ENCODE data around the gene PRRT1B.
"Not testable (repeated sequence)": the region's sequence is repeated elsewhere in the genome, so short reads cannot be mapped to it uniquely, and the experiment has no call there.

Gene PRRT1B

DNA sequence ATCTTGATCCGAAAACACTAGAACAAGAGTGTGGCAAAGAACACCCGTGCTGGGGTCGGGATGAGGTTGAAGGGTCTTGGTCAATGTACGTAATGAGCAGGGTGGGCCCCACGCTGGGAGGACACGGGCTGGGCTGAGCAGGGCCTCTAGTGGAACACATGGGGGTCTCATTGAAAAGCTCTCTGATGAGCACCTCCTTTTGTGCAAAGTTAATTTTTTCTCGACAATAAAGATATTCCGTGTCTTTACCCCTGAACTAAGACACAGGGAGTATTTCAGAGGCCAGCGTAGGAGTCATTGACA is 22.3 kb upstream of the PRRT1B start:
- no peak for DNase-seq

DNA sequence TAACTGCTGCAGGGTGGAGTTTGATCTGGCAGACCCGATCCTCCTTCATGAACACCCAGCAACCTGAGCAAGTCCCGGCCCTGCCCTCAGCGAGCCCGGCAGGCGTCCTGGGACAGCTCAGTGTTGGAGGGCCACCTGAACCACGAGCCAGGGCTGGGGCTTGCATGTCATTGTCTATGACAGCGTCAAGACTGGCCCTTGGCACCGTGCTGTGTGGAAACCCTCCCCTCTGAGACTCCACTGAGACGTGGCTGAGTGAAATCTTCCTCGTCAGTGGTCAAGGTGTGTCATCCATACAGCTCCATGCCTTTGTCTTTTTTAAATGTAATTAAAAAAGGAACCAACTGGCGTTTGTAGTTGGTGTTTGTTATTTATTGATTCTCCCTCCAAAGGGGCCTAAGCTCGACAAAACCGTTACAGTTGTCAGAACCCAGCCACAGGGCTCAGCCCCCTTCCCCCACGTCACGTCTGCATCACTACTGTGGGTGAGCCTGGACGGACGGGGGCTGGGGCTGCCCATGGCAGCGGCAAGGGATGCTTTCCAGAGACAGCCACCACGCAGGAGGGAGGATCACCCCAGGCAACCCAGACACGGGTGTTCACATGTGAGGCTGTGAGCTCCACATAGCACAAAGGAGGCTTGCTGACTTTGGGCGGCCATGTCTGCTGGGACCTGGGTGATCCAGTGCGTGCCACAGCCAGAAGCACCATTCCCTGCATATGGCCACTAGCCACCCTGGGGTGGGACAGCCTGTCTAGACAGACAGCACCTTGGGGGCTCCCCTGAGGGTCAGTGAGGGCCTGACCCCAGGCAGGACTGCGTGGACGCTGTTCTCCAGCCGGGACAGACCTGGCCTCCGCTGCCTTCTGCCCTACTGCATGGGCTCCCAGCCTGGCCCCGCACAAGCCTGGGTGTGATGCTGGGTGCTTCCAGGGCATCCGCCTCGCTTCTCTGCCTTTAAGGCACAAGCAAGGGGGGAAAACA is 21.6 kb upstream of the PRRT1B start:
- no peak for DNase-seq

DNA sequence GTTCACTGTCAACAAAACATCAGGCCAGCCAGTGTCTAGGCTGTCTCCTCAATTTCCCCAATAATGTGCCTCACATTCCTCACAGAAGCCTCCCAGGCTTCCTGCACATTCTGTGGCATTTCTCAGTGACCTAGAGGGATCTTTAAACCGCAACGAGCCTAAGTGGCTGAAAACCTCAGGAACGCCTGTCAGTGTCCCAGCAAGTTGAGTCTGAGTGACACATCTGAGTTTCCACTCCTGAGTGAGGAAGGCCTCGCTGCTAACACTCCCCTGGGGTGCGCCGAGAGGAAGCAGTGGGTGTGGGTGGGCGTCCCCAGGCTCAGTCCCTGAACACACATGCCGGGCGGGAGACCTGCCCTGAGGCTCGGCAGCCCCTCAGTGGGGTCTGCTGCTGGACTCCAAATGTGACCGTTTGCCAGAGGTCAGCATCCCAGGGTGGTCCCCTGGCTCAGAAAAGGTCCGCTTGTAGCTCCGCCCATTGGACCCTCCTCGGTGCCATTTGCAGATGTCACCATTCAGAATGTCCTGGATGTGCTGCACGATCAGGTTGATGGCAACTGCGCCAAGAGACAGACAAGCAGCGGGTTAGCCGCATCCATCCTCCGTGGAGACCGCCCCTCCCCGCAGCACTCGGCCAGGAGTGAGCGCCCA is 20.5 kb upstream of the PRRT1B start:
- no peak for DNase-seq

DNA sequence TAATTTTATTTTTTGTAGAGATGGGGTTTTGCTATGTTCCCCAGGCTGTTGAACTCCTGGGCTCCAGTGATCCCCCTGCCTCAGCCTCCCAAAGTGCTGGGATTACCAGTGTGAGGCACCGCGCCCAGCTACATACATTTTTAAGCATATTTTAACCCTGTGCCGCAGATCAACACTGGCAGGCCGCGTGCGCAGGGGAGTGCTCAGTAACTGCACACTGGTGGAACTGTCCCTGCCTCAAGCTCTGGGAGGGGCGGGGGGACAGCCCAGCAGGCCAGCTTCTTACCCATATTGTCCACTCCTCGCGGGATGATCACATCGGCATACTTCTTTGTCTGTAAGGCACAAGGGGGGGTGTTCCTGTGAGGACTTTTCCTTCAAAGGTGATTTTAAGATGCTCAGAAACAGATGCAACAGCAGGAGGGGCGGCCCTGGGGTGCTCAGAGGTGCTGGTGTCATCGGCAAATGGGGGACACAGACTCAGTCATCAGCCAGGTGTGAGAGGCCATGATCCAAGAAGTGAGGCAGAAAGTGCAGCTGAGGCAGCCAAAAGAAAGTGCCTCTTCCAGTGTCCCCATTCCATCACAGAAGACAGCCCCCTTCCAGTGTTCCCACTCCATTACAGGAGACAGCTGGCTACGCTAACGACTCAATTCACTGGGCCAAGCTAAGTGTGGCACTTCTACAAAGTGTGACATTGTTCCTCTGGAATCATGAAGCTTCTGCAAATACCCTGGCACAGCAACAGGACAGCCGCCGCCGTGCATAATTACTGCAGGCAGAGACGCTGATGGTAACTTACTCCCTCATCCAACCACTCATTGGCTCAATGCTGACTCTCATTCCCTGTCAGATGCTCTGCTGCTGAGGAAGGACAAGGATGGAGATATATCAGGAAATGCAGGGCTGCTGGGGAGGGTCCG is 19.4 kb upstream of the PRRT1B start:
- DNase-seq = no peak

DNA sequence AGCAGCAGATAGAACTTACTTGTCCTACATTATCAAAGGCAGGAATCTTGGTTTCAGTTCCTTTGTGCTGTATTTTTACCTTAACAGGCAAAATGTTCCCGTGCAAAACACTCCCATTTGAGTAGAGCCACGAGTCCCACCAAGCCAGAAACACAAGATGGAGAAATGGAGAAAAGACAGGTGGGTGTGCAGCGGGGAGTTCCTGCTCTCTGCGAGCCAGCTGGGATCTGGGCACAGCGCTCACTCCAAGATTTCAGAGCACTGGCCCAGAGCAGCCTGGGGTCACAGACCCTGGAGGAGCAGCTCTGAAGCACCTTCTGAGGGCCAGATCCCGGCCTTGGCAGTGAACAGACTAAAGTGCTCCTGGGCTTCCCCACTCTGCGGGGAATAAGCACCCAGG is 17.1 kb upstream of the PRRT1B start:
- DNase-seq = no peak

DNA sequence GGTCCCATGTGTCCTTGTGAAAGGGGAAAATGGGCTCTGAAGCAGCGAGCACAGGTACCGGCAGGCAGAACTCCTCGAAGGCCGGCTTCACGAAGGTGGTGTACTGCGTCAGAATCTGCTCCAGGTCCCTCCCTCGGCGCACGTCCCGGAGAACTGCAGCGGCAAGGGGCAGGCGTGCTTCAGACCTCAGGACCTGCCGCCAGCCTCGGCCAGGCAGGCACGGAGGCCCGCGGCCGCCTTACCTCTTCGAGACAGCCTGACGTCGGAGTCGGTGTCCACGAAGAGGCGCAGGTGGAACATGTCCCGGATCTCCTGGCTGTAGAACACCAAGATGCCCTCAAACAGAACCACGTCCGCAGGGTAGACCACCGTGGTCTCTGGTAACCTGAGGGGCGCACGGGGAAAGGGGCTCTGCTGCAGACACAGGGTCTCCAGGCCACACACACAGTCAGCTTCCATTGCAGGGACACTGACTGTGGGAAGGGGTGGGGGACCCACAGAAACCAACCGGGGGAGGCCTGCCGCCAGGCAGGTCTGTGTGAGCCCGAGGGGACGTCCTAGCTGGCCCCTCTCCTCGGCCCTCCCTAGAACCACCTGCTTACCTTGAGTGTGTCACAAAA is 16.3 kb upstream of the PRRT1B start:
- DNase-seq = no peak

DNA sequence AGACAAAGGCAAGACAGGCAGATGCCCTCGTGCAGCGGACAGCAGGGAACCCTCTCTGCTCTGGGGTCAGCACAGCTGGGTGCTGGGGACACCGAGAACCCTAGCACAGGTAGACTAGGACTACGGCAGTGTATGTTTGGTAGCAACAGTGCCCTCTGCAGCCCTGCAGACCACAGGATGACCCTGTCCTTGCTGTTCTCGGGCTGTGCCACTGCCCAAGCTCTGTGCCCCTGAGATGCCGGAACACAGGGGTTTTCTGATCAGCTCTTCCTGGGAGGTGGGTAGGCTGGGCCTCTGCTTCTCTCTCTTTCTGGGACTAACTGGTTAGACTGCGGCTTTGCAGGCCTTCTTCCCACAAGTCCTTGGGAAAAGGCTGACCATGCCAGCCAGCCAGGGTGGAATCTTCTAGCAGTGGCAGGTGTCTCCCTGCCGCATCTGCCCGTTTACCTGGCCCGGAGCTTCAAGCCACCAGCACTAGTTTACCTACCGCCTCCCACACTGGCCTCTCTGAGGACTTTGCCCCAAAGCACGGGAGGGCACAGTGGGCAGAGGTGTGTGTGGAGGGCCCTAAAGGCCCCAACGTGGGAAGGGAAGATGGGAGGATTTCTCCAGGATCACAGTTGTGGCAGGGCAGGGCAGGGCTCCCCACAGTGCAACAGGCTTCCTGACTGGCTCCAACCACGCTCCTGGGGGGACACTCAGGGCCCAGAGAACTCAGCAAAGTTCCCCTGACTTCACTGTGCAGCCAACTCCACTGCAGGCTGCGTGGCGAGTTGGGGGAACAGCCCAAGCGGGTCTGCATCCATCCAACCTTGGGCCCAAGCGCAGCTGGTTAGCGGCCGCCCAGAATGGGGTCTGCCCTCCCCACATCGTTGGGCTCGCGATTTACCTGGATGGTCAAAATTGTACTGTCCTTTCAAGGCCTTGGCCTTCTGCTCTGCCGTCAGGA is 15.5 kb upstream of the PRRT1B start:
- DNase-seq = no peak

DNA sequence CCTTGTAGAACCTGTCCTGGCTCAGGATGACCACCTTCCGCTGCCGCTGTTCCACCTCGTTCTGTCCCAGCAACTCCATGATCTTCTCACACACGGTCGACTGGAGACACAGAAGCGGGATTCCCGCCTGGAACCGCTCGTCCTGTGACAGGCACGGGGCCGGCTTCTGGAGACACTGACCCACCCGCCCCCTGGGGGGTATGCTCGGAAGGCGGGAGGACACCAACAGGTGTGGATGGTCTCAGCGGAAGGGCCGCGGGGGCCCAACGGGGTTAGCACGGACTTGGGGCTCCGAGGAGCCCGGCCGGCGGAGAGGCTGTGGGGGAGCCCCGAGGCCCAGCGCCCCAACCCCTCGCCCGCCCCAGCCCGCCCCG is 14.8 kb upstream of the PRRT1B start:
- no peak for DNase-seq

DNA sequence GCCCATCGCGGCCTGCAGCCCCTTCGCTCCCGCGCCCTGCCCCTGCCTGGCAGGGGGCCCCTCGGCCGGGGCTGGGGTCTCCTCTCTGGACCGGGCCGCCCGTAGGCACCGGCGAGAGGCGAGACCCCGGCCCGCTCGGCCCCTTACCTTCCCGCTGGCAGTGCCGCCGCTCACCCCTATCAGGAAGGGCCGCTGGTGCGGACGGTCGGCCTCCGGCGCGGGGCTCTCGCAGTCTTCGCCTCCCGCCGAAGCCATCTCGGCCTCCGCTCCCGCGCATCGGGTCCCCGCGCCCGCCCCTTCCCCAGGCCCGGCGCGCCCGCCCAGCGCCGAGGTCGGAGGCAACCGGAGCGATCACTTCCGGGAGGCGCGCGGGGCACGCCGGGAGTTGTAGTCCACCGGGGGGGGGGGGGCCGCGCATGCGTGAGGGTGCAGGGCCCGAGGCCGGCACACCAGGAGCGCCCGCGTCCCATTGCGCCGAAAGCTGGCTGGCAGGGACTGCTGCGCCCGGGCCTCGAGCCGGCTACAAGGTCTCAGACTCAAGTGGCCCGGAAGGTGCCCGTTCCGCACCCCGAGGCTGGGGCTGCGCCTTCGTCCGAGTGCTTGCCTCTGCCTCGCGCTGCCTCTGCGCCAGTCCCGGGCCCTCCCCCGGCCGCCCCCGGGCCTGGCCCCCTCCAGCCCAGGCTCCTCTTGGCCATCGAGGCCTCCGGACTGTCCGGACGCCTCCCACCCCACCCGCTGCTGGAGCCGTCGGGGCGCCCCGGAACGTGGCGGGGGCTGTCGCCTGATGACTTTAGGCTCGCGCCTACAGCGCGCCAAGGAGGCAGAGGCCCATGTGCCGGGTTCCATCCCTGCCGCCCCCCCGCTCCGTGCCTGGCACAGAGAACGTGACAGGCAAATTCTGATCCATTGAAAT is 14.1 kb upstream of the PRRT1B start, which contains the start of gene UCK1:
Gene UCK1 (minus strand): TSS at position 344 of the 913 bp plus-strand sequence. CDS start 89 bp downstream, at position 255.
- DNase-seq = peak; percentile 28

DNA sequence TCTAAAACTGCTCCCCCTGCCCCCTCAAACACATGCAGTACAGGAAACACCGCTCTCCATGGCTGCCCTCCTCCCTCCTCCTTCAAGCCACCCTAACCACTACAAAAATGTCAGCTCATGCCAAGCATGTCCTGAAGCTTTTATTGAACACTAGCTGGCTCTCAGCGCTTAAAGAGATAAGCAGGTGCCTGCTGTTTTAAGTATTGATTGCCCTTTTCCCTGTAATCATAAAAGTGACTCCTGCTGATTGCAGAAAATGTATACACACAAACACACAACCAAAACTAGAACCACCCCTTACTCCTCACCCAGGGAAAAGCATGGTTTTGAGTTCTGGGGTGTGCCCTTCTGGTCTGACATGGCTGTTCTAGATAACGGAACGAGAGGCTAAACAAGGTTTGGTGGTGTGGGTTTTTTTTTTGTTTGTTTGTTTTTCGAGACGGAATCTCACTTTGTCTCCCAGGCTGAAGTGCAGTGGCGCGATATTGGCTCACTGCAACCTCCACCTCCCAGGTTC is 10.5 kb upstream of the PRRT1B start:
- DNase-seq = no peak

DNA sequence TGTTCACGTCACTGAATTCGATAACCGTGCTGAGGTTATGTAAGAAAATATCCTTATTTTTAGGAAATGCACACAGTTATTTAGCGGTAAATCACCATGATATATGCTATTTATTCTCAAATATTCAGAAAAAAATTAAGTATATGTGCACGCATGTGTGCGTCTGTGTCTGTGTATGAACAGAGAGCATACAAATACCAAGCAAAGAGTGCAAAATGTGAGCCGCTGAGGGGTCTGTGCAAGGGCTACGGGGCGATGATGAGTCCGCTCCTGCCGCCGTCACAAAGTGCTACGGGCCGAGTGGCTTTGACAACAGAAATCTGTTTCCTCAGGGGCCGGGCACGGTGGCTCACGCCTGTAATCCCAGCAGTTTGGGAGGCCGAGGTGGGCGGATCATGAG is 7.4 kb upstream of the PRRT1B start:
- DNase-seq = no peak

DNA sequence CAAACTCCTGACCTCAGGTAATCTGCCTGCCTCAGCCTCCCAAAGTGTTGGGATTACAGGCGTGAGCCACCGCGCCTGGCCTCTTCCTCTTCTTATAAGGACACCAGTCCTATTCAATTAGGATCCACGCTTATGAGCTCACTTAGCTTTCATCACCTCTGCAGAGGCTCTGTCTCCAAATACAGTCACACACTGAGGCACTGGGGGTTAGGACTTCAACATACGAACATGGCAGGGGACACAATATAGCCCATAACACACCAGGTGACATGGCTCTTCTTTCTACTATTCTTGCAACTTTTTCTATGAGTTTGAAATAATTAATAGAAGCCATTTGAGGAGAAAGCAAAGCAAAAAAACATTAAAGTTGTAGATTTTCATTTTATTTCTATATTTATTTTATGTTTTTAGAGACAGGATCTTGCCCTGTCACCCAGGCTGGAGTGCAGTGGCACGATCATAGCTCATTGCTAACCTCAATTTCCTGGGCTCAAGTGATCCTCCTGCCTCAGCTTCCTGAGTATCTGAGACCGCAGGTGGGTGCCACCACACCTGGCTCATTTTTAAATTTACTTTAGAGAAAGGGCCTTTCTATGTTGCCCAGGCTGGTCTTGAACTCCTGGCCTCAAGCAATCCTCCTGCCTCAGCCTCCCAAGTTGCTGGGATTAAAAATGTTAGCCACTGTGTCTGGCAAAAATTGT is 6.0 kb upstream of the PRRT1B start:
- DNase-seq = no peak

DNA sequence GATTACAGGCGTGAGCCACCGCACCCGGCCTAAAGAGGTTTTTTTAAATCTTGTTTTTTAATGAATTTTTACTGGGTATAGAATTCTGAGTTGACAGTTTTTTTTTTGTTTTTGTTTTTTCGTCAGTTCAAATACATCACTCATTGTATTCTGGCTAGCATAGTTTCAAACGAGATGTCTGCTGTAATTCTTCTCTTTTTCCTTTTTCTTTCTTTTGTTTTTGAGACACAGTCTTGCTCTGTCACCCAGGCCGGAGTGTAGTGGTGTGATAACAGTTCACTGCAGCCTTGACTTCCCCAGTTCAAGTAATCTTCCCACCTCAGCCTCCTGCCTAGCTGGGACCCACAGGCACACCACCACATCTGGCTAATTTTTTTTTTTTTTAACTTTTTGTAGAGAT is 2.2 kb upstream of the PRRT1B start:
- no peak for DNase-seq

DNA sequence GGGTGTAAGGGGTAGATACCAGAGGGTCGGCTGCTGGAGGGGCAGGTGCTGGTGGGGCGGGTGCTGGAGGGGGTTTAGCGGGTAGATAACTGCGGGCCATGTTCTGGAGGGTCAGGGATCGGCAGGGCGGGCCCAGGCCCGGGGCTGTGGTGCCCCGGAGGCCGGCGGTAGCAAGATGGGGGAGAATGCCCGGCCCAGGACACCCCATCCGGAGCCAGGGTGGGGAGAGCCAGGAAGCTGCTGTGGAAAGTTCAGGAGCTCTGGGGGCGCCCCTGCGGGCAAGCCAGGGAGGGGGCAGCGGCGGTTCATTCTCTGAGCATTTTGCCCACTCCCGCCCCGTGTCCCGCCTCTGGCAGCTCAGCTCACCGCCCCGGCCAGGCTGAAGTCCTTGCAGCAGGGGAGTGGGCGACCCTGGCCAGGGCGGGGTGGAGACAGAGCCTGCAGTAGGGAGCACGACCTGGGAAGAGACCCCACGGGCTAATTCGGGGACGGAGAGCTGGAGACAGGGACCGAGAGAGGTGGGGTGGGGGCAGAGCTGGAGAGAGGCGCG is 538 bp downstream of the PRRT1B start:
- DNase-seq = no peak

DNA sequence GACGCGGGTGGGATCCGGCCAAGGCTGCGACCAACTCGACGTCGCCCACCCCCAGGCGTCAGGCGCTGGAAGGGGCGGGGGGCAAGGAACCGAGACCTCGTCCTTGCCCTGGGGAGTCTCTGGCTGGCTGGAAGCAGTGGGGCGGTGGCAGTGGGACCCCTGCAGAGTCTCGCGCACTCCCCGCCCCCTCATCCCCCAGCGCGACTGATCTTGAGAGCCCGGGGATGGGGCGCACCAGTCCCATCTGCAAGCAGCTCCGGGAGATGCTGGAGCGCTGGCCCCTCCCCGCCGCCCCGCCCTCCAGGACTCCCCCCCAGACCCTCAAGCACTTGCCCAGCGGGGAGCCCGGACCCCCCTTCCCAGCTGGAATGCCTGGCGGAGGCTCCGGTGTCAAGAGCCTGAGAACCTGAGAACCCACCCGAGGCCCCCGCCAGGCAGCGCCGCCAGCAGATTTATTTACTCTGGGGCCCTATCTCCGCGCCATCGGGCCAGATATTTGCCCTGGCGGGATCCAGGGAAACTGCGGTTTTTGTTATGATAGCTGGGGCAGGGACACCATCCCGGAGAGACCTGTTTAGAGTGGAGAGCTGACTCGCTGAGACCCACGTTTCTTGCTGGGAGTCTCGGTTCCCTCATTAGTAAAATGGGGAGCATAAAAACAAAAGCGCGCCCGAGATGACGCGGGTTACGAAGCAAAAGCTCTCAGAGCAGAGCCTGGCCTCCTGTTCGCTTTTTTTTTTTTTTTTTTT is 1.2 kb downstream of the PRRT1B start:
- no peak for DNase-seq

DNA sequence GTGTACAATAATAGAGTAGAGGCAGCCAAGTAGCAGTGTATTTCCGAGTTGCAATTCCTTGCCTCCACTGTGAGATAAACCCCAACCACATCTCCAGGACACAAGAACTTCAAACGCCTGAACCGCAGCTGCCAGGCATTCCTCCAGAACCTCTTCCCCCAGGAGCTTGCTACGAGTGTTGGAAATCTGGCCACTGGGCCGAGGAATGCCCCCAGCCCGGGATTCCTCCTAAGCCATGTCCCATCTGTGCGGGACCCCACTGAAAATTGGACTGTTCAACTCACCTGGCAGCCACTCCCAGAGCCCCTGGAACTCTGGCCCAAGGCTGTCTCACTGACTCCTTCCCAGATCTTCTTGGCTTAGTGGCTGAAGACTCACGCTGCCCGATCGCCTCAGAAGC is 3.9 kb downstream of the PRRT1B start:
- DNase-seq = not testable (repeated sequence)

DNA sequence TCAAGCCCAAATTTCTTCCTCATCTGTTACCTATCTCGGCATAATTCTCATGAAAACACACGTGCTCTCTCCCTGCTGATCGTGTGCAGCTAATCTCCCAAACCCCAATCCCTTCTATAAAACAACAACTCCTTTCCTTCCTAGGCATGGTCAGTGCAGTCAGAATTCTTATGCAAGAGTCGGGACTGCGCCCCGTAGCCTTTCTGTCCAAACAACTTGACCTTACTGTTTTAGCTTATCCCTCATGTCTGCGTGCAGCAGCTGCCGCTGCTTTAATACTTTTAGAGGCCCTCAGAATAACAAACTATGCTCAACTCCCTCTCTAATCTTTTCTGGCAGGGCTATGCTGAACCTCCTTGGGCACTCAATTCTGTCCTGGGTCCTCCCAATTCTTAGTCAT is 5.1 kb downstream of the PRRT1B start:
- DNase-seq = not testable (repeated sequence)

DNA sequence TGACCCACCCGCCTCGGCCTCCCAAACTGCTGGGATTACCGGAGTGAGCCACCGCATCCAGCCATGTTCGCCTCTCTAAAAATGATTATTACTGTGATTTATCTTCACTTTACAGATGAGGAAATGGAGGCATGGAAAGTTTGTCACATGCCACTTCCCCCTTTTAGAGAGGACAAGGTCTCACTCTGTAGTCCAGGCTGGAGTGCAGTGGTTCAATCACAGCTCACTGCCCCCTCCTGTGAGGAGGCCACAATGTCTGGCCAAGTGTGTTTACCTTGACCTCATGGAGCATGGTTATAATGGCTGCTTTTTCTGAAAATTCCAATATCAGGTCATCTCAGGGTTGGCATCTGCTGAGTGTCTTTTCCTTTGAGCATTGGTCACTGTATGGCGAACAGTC is 6.7 kb downstream of the PRRT1B start:
- no peak for DNase-seq
